GM23338 (cell line): ENCODE results near the gene FN3K. TPM values are rescaled to one million over a fixed set of nuclear protein-coding genes. Genes with fewer than 3 reads are reported as not detected.

Source experiments
- ATAC-seq: fragments of 200-7000 bp; cut with Tn5 transposase; 3 replicates; pipeline ENCODE4 v1.9.1; 2020
- DNase-seq: peaks from one replicate; pipeline ENCODE4 v3.0.0-alpha.2; 2015; ENCODE audit warnings: low spot score
- H2AFZ ChIP-seq: fragments of 200-600 bp; sonication (generic); 2 replicates; pipeline ENCODE4 v1.8.0; 2016; ENCODE audit warnings: antibody characterized with exemption, mild to moderate bottlenecking, moderate library complexity
- H3F3A ChIP-seq: fragments of 200-600 bp; sonication (generic); replicated peaks from 2 replicates; pipeline ENCODE4 v1.8.0; 2017; ENCODE audit warnings: antibody characterized with exemption, mixed run types, low read depth
- H3K27ac ChIP-seq: fragments of 200-600 bp; sonication (generic); 2 replicates; pipeline ENCODE4 v1.6.1; 2016; ENCODE audit warnings: low read depth
- H3K27me3 ChIP-seq: fragments of 200-600 bp; sonication (generic); 2 replicates; pipeline ENCODE4 v1.8.0; 2016; ENCODE audit warnings: mild to moderate bottlenecking, mixed run types, moderate library complexity; ENCODE audit not compliant: insufficient read depth
- H3K36me3 ChIP-seq: fragments of 200-600 bp; sonication (generic); 2 replicates; pipeline ENCODE4 v1.8.0; 2016; ENCODE audit warnings: mild to moderate bottlenecking; ENCODE audit not compliant: insufficient read depth
- H3K4me1 ChIP-seq: fragments of 200-600 bp; sonication (generic); 2 replicates; pipeline ENCODE4 v1.8.0; 2016; ENCODE audit warnings: mild to moderate bottlenecking, moderate library complexity; ENCODE audit not compliant: insufficient read depth
- H3K4me2 ChIP-seq: fragments of 200-600 bp; sonication (generic); 2 replicates; pipeline ENCODE4 v1.7.1; 2017; ENCODE audit warnings: mixed run types
- H3K4me3 ChIP-seq: fragments of 200-600 bp; sonication (generic); 2 replicates; pipeline ENCODE4 v1.6.1; 2016; ENCODE audit warnings: mixed run types
- H3K79me2 ChIP-seq: fragments of 200-600 bp; sonication (generic); replicated peaks from 2 replicates; pipeline ENCODE4 v1.8.0; 2017; ENCODE audit warnings: mild to moderate bottlenecking; ENCODE audit not compliant: insufficient read depth
- H3K9me2 ChIP-seq: fragments of 200-600 bp; sonication (generic); 2 replicates; pipeline ENCODE4 v1.8.0; 2017; ENCODE audit not compliant: insufficient read depth
- H4K20me1 ChIP-seq: fragments of 200-600 bp; sonication (generic); replicated peaks from 2 replicates; pipeline ENCODE4 v1.8.0; 2017; ENCODE audit warnings: mild to moderate bottlenecking; ENCODE audit not compliant: insufficient read depth
- H3K27ac Mint-ChIP-seq: 2 replicates; pipeline ENCODE4 v1.8.0; 2020; ENCODE audit warnings: inconsistent platforms, mild to moderate bottlenecking, moderate library complexity, mixed read lengths
- H3K27me3 Mint-ChIP-seq: 3 replicates; pipeline ENCODE4 v1.8.0; 2022; ENCODE audit warnings: low read depth, mild to moderate bottlenecking, moderate library complexity, mixed read lengths, inconsistent platforms; ENCODE audit not compliant: insufficient read depth, poor library complexity
- H3K36me3 Mint-ChIP-seq: 3 replicates; pipeline ENCODE4 v1.8.0; 2021; ENCODE audit warnings: low read depth, mild to moderate bottlenecking, inconsistent platforms, moderate library complexity, mixed read lengths
- H3K4me1 Mint-ChIP-seq: 3 replicates; pipeline ENCODE4 v1.8.0; 2020; ENCODE audit warnings: mild to moderate bottlenecking, inconsistent platforms, mixed read lengths
- H3K4me3 Mint-ChIP-seq: 3 replicates; pipeline ENCODE4 v1.8.0; 2021; ENCODE audit warnings: moderate library complexity, mild to moderate bottlenecking, inconsistent platforms, mixed read lengths
- H3K9me3 Mint-ChIP-seq: 3 replicates; pipeline ENCODE4 v1.8.0; 2020; ENCODE audit warnings: moderate library complexity, mild to moderate bottlenecking, inconsistent platforms, mixed read lengths
- CTCF ChIP-seq, 2 experiments: fragments of 200-600 bp in 1 of 2; sonication (generic) in 1 of 2; conservative IDR thresholded peaks; 2 replicates each; pipeline versions ENCODE4 v1.5.1 to v1.6.1; 2016 to 2017; ENCODE audit warnings: antibody characterized with exemption in 2 of 2, low read depth in 2 of 2, mild to moderate bottlenecking in 2 of 2, moderate library complexity in 1 of 2
- JUNB ChIP-seq: IDR thresholded peaks from one replicate; pipeline ENCODE4 v1.6.1; 2016; ENCODE audit warnings: antibody characterized with exemption; ENCODE audit not compliant: unreplicated experiment
- POLR2AphosphoS5 ChIP-seq: IDR thresholded peaks from 2 replicates; pipeline ENCODE4 v1.6.1; 2016; ENCODE audit warnings: antibody characterized with exemption, low read depth
- REST ChIP-seq: IDR thresholded peaks from one replicate; pipeline ENCODE4 v1.6.1; 2018; ENCODE audit warnings: antibody characterized with exemption; ENCODE audit not compliant: unreplicated experiment
- ZNF114 ChIP-seq: fragments of 250-450 bp; sonication (Bioruptor Pico); IDR thresholded peaks from 2 replicates; pipeline ENCODE4 v1.5.0; 2020; ENCODE audit warnings: mild to moderate bottlenecking, moderate library complexity
- ZNF331 ChIP-seq: fragments of 250-450 bp; sonication (Bioruptor Pico); IDR thresholded peaks from 2 replicates; pipeline ENCODE4 v1.5.0; 2020; ENCODE audit warnings: low read depth, mild to moderate bottlenecking, moderate library complexity
- polyA plus RNA-seq: library from polyadenylated mRNA; unstranded; fragments of >200 nt; fragmentation: Nextera tagmentation; extraction: Ambion mirVana; gene quantifications from 2 replicates; pipeline ENCODE4 v1.2.1, GENCODE V29; 2016
- total RNA-seq: library from RNA; depleted of rRNA; stranded (reverse); fragments of >200 nt; shearing (Covaris generic); gene quantifications from 2 replicates; pipeline ENCODE4 v1.2.3, GENCODE V29; 2014

The FN3K gene
- total and polyA plus RNA-seq, 2 experiments from 2014 or later = 5.3 to 12.9 TPM

- Histone ChIP-seq H3K9me2 (no peaks in the 10 kb centered on the region), H3K4me3 (no peak overlapping the region), H3F3A (no peaks in the 10 kb centered on the region), H2AFZ (no peak overlapping the region), H4K20me1 (peaks cover 14% of the 10 kb centered on the region), H3K79me2 (peaks cover 79% of the 10 kb centered on the region), H3K4me1 (no peaks in the 10 kb centered on the region), H3K27ac (no peak overlapping the region), H3K27me3 (no peaks in the 10 kb centered on the region), H3K4me2 (no peak overlapping the region), H3K36me3 (no peaks in the 10 kb centered on the region)
- DNase-seq = no peak
- Mint-ChIP-seq H3K27me3 (peaks cover 8% of the 10 kb centered on the region), H3K36me3 (peaks cover 29% of the 10 kb centered on the region), H3K27ac (no peak overlapping the region), H3K9me3 (no peaks in the 10 kb centered on the region; the same call in 1 of the 3 replicates), H3K4me3 (no peak overlapping the region), H3K4me1 (peaks cover 3% of the 10 kb centered on the region; the same call in 2 of the 3 replicates)
- TF ChIP-seq REST (no peak), POLR2AphosphoS5 (no peak)
- no peak for ATAC-seq
Measured at GRCh38 chr17:82790391-82790790, 55.0 kb downstream of the FN3K start.

- H4K20me1 ChIP-seq = peaks cover 14% of the 10 kb centered on the region
- peaks cover 3% of the 10 kb centered on the region; the same call in 2 of the 3 replicates for H3K4me1 Mint-ChIP-seq
- H3K4me2 ChIP-seq = no peak overlapping the region
- H3K36me3 Mint-ChIP-seq = peaks cover 27% of the 10 kb centered on the region
- H3K27ac Mint-ChIP-seq = peak overlapping the region; percentile 12; the same call in 1 of the 2 replicates
- peaks cover 8% of the 10 kb centered on the region for H3K27me3 Mint-ChIP-seq
- H3K9me2 ChIP-seq = no peaks in the 10 kb centered on the region
- H3K27me3 ChIP-seq = no peaks in the 10 kb centered on the region
- H3K4me1 ChIP-seq = no peaks in the 10 kb centered on the region
- no peak overlapping the region for H3K4me3 Mint-ChIP-seq
- H3K36me3 ChIP-seq = no peaks in the 10 kb centered on the region
- H3K27ac ChIP-seq = no peak overlapping the region
- H3K79me2 ChIP-seq = peaks cover 77% of the 10 kb centered on the region
- ATAC-seq (no peak), DNase-seq (no peak)
- H2AFZ ChIP-seq = no peak overlapping the region
- no peaks in the 10 kb centered on the region for H3F3A ChIP-seq
- no peak overlapping the region for H3K4me3 ChIP-seq
- no peaks in the 10 kb centered on the region; the same call in 1 of the 3 replicates for H3K9me3 Mint-ChIP-seq
- no peak for TF ChIP-seq CTCF (conservative IDR thresholded peaks at IDR 0.05; ENCODE audit: low read depth in 2 of 2)
- no peak for TF ChIP-seq ZNF331 (CRISPR knock-in tag)
- TF ChIP-seq POLR2AphosphoS5 = no peak
- TF ChIP-seq JUNB = no peak
- no peak for TF ChIP-seq REST
- no peak for TF ChIP-seq ZNF114
Measured at GRCh38 chr17:82791532-82791931, 56.1 kb downstream of the FN3K start.
